DND-41 (cell line): ENCODE results near the gene SYNPO.

Source experiments
- ATAC-seq: fragments of 200-7000 bp; cut with Tn5 transposase; 3 replicates; pipeline ENCODE4 v1.9.1; 2021; ENCODE audit warnings: low read depth; ENCODE audit not compliant: insufficient read depth
- DNase-seq: peaks from one replicate; pipeline ENCODE4 v3.0.0-alpha.2; 2020
- H2AFZ ChIP-seq: 2 replicates; pipeline ENCODE4 v1.6.0; 2012; ENCODE audit warnings: low read depth, low read length
- H3K27ac ChIP-seq: 2 replicates; pipeline ENCODE4 v1.5.1; 2012; ENCODE audit warnings: low read length, inconsistent platforms
- H3K27me3 ChIP-seq: fragments of 200-600 bp; sonication (generic); 2 replicates; pipeline ENCODE4 v1.6.0; 2012; ENCODE audit warnings: low read length, mild to moderate bottlenecking, inconsistent platforms; ENCODE audit not compliant: insufficient read depth, poor library complexity
- H3K36me3 ChIP-seq: 2 replicates; pipeline ENCODE4 v1.5.1; 2012; ENCODE audit warnings: low read length, inconsistent platforms; ENCODE audit not compliant: insufficient read depth
- H3K4me1 ChIP-seq: 2 replicates; pipeline ENCODE4 v1.5.1; 2012; ENCODE audit warnings: mild to moderate bottlenecking, low read length; ENCODE audit not compliant: insufficient read depth
- H3K4me2 ChIP-seq: 2 replicates; pipeline ENCODE4 v1.6.0; 2012; ENCODE audit warnings: mild to moderate bottlenecking, moderate library complexity, low read length, inconsistent platforms; ENCODE audit not compliant: insufficient read depth
- H3K4me3 ChIP-seq, 2 experiments: fragments of 200-600 bp in 1 of 2; shearing (Covaris generic) in 1 of 2; 2 replicates each; pipeline ENCODE4 v1.5.1; 2012 to 2016; ENCODE audit warnings: inconsistent platforms in 2 of 2, low read length in 2 of 2, mild to moderate bottlenecking in 2 of 2, low read depth in 1 of 2, moderate library complexity in 1 of 2
- H3K79me2 ChIP-seq: 2 replicates; pipeline ENCODE4 v1.6.0; 2012; ENCODE audit warnings: low read length, inconsistent platforms; ENCODE audit not compliant: insufficient read depth
- H3K9ac ChIP-seq: 2 replicates; pipeline ENCODE4 v1.6.0; 2012; ENCODE audit warnings: low read depth, mild to moderate bottlenecking, inconsistent platforms, low read length, moderate library complexity
- H3K9me3 ChIP-seq: 2 replicates; pipeline ENCODE4 v1.5.1; 2012; ENCODE audit warnings: low read length, moderate library complexity, mild to moderate bottlenecking, inconsistent platforms; ENCODE audit not compliant: insufficient read depth, severe bottlenecking
- H4K20me1 ChIP-seq: 2 replicates; pipeline ENCODE4 v1.6.0; 2012; ENCODE audit warnings: low read length; ENCODE audit not compliant: insufficient read depth
- CTCF ChIP-seq: IDR thresholded peaks from 2 replicates; pipeline ENCODE4 v1.5.1; 2012; ENCODE audit warnings: borderline replicate concordance, low read length, moderate library complexity, mild to moderate bottlenecking; ENCODE audit not compliant: poor library complexity, severe bottlenecking; ENCODE audit errors: extremely low read depth
- EZH2 ChIP-seq: IDR thresholded peaks from 3 replicates; pipeline ENCODE4 v1.6.1; 2012; ENCODE audit warnings: borderline replicate concordance, low read depth, mild to moderate bottlenecking, moderate library complexity, low read length, inconsistent platforms; ENCODE audit not compliant: severe bottlenecking

Gene SYNPO

GRCh38 chr5:150618163-150618562, 22.3 kb upstream of the SYNPO start:
- no peaks in the 10 kb centered on the region for H3K9me3 ChIP-seq
- peaks cover 5% of the 10 kb centered on the region for H3K27me3 ChIP-seq
- DNase-seq (no peak), ATAC-seq (no peak)
- no peaks in the 10 kb centered on the region for H3K79me2 ChIP-seq
- H3K4me1 ChIP-seq: no peaks in the 10 kb centered on the region
- no peak overlapping the region for H3K4me3 ChIP-seq
- no peak overlapping the region for H3K4me2 ChIP-seq
- H2AFZ ChIP-seq: no peak overlapping the region
- H3K27ac ChIP-seq: no peak overlapping the region
- no peak overlapping the region for H3K9ac ChIP-seq
- TF ChIP-seq EZH2 (no peak), CTCF (no peak)
- no peaks in the 10 kb centered on the region for H3K36me3 ChIP-seq
- H4K20me1 ChIP-seq: no peaks in the 10 kb centered on the region

DNA sequence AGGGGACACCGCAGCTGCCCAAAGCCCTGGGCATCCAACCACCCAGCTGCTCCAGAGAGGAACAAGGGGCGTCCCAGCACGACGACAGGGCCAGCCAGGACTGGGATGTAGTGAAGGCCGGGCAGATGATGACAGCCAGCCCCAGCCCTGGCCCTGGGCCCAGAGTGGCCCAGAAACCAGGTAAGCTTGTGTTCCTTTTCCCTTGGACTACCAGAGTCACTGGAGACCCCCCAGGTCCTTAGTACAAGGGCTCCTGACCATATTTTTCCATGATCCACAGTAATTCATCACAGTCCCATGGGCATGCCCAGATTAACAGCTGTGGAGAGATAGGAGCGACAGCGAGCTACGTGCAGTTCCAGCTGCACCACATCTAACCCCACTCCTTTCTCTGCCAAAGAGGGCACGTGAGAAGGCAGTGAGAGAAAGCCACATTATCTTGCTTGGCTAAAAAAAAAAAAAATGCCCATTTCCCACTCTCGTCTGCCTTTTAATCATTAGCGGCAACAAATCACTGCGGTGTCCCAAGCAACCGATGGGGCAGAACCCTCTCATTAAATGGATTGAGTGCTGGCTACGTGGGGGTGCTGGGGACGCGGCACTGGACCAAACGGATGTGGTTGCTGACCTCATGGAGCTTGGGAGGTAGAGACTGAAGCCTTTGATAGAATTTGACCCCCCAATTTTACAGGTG, 21.7 kb upstream of the SYNPO start:
- H3K9ac ChIP-seq: no peak overlapping the region
- TF ChIP-seq CTCF (no peak), EZH2 (no peak)

DNA sequence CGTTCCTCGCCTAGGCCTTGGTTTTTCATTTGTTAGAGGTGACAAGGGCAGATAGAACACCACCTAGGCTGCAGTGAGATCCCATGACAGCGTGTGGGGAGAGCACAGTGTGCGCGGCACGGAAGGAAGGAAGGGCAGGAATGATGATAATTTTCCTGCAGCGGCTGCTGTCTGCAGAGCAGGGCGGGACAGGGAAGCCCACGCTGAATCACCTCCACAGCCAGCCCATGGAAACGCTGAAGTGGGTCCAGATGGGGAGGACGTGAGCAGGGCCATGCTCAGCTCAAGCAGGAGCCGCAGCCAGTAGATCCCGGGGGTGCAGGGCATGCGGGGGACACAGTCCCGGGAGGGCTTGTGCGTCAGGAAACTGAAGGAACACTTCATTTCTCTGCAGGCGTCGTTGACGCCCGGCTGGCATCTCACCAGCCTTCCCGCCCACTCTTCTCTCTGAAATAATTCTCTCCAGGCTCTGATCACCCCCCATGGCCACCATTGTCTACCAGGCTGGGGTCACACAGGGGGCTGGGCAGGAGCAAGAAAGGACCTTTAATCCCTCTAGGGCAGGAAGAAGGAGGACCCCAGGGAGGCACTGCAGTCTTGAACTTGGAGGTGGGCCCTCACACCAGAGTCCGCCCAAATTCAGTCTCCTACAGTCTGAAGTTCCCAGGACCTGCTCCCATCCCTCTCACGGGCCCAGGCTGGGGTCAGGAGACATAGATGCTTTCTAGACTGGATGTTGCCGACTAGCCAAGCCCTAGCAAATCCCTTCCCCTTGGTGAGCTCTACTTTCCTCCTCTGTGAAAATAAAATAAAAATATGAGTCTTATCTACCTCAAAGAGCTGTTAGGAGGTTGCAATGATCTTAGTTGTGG, 20.9 kb upstream of the SYNPO start:
- Histone ChIP-seq H3K9ac (no peak overlapping the region), H3K79me2 (no peaks in the 10 kb centered on the region), H3K27me3 (peaks cover 5% of the 10 kb centered on the region), H3K9me3 (no peaks in the 10 kb centered on the region), H3K4me3 (no peak overlapping the region), H3K4me1 (no peaks in the 10 kb centered on the region), H4K20me1 (no peaks in the 10 kb centered on the region), H3K27ac (no peak overlapping the region), H2AFZ (no peak overlapping the region), H3K4me2 (no peak overlapping the region), H3K36me3 (no peaks in the 10 kb centered on the region)
- DNase-seq: no peak
- TF ChIP-seq CTCF (no peak), EZH2 (no peak)
- ATAC-seq: no peak

More for the DNA sequence above, 21.7 kb upstream of the SYNPO start:
- no peak overlapping the region for H3K4me3 ChIP-seq
- H3K4me1 ChIP-seq: no peaks in the 10 kb centered on the region
- no peak for ATAC-seq
- no peaks in the 10 kb centered on the region for H4K20me1 ChIP-seq
- no peaks in the 10 kb centered on the region for H3K79me2 ChIP-seq
- H3K9me3 ChIP-seq: no peaks in the 10 kb centered on the region
- no peak overlapping the region for H3K27ac ChIP-seq
- H2AFZ ChIP-seq: no peak overlapping the region
- no peak for DNase-seq
- H3K4me2 ChIP-seq: no peak overlapping the region
- H3K36me3 ChIP-seq: no peaks in the 10 kb centered on the region
- peaks cover 5% of the 10 kb centered on the region for H3K27me3 ChIP-seq
